GM12891 (cell line): ENCODE measurements around the gene UMAD1.

Experiments used
- DNase-seq: peaks from one replicate; pipeline ENCODE4 v3.0.0; 2011; ENCODE audit warnings: low spot score; ENCODE audit not compliant: insufficient read length
- FAIRE-seq: peaks from 2 replicates; lab custom pipeline; 2011; peaks lifted over from hg19 to GRCh38; lab: Jason Lieb, UNC
- PAX5 ChIP-seq: IDR thresholded peaks from 2 replicates; pipeline ENCODE4 v1.6.1; 2011; ENCODE audit warnings: low read length, moderate library complexity, mild to moderate bottlenecking; ENCODE audit not compliant: insufficient read depth, severe bottlenecking
- POLR2A ChIP-seq: IDR thresholded peaks from 2 replicates; pipeline ENCODE4 v1.6.1; 2011; ENCODE audit warnings: low read depth, low read length, control low read depth
- POLR2AphosphoS5 ChIP-seq: IDR thresholded peaks from 2 replicates; pipeline ENCODE4 v1.6.1; 2011; ENCODE audit warnings: low read depth, low read length, control low read depth
- POU2F2 ChIP-seq: IDR thresholded peaks from 2 replicates; pipeline ENCODE4 v1.6.1; 2011; ENCODE audit warnings: low read depth, mild to moderate bottlenecking, control low read depth, low read length, moderate library complexity
- SPI1 ChIP-seq: IDR thresholded peaks from 2 replicates; pipeline ENCODE4 v1.6.1; 2011; ENCODE audit warnings: low read depth, low read length, control low read depth
- TAF1 ChIP-seq: IDR thresholded peaks from 2 replicates; pipeline ENCODE4 v1.6.1; 2011; ENCODE audit warnings: low read depth, low read length, control low read depth

The UMAD1 gene

GRCh38 chr7:7920056-7920455 lies 279.5 kb downstream of the UMAD1 start:
- DNase-seq (no peak), FAIRE-seq (peak; percentile 57)
- TF ChIP-seq POU2F2: no peak
- TF ChIP-seq PAX5: no peak
- no peak for TF ChIP-seq POLR2AphosphoS5
- no peak for TF ChIP-seq POLR2A
- no peak for TF ChIP-seq TAF1
- TF ChIP-seq SPI1: no peak

GRCh38 chr7:7920481-7920880 lies 279.9 kb downstream of the UMAD1 start:
- DNase-seq: peak; percentile 11
- FAIRE-seq: peak; percentile 91
- TF ChIP-seq POU2F2 (peak; percentile 99), SPI1 (no peak), POLR2AphosphoS5 (no peak)

- FAIRE-seq (no peak), DNase-seq (no peak)
- TF ChIP-seq TAF1: no peak
- TF ChIP-seq POLR2A: no peak
- TF ChIP-seq POLR2AphosphoS5: no peak
- TF ChIP-seq SPI1: no peak
- no peak for TF ChIP-seq POU2F2
- TF ChIP-seq PAX5: no peak
Observed at GRCh38 chr7:7921830-7922229, 281.3 kb downstream of the UMAD1 start.

GRCh38 chr7:7922684-7923385 lies 282.3 kb downstream of the UMAD1 start:
- no peak for FAIRE-seq
- no peak for DNase-seq
- TF ChIP-seq POU2F2 (no peak), POLR2AphosphoS5 (no peak), POLR2A (no peak), PAX5 (no peak), TAF1 (no peak), SPI1 (no peak)

- TF ChIP-seq PAX5: no peak
- TF ChIP-seq SPI1: no peak
- no peak for TF ChIP-seq POLR2A
- no peak for TF ChIP-seq POU2F2
- FAIRE-seq (no peak), DNase-seq (no peak)
Observed at GRCh38 chr7:7923818-7924217, 283.3 kb downstream of the UMAD1 start.

- DNase-seq (no peak), FAIRE-seq (peak; percentile 71)
- no peak for TF ChIP-seq SPI1
- TF ChIP-seq POLR2A: no peak
- TF ChIP-seq TAF1: no peak
- no peak for TF ChIP-seq POU2F2
- no peak for TF ChIP-seq POLR2AphosphoS5
- TF ChIP-seq PAX5: no peak
Observed at GRCh38 chr7:7924303-7924702, 283.8 kb downstream of the UMAD1 start.
